Fibroblast of lung (primary cell): Measurements from ENCODE around the gene KLF15. TPM values are rescaled to one million over a fixed set of nuclear protein-coding genes. Genes with fewer than 3 reads are reported as not detected.

ENCODE experiments used
- DNase-seq, 2 donors: peaks; one replicate each; pipeline versions ENCODE4 v3.0.0 to v3.0.0-alpha.2; 2010; ENCODE audit warnings: low read depth in 2 of 2
- H2AFZ ChIP-seq: 2 replicates; pipeline ENCODE4 v1.5.1; 2012; ENCODE audit warnings: low read length, control low read depth, inconsistent platforms
- H3K27ac ChIP-seq: 2 replicates; pipeline ENCODE4 v1.5.1; 2011; ENCODE audit warnings: low read length, control low read depth; ENCODE audit not compliant: insufficient read depth
- H3K27me3 ChIP-seq: 2 replicates; pipeline ENCODE4 v1.5.1; 2011; ENCODE audit warnings: mild to moderate bottlenecking, low read length; ENCODE audit not compliant: control insufficient read depth, insufficient read depth
- H3K36me3 ChIP-seq: 2 replicates; pipeline ENCODE4 v1.5.1; 2011; ENCODE audit warnings: low read length; ENCODE audit not compliant: control insufficient read depth, insufficient read depth
- H3K4me1 ChIP-seq: 2 replicates; pipeline ENCODE4 v1.5.1; 2011; ENCODE audit warnings: low read length; ENCODE audit not compliant: control insufficient read depth, insufficient read depth; ENCODE audit errors: extremely low read depth
- H3K4me2 ChIP-seq: 2 replicates; pipeline ENCODE4 v1.5.1; 2011; ENCODE audit warnings: low read length, control low read depth; ENCODE audit not compliant: insufficient read depth; ENCODE audit errors: extremely low read depth
- H3K4me3 ChIP-seq, 4 experiments: fragments of 200-600 bp in 1 of 4; sonication (generic) in 1 of 4; replicated peaks in 1 of 4; 2 replicates each; pipeline ENCODE4 v1.5.1; 2011 to 2016; ENCODE audit warnings: low read length in 4 of 4, low read depth in 3 of 4, mild to moderate bottlenecking in 3 of 4, control low read depth in 2 of 4, inconsistent platforms in 1 of 4, mixed read lengths in 1 of 4; ENCODE audit not compliant: insufficient read depth in 1 of 4; ENCODE audit errors: control extremely low read depth in 1 of 4
- H3K79me2 ChIP-seq: 2 replicates; pipeline ENCODE4 v1.5.1; 2012; ENCODE audit warnings: mild to moderate bottlenecking, low read length, inconsistent platforms; ENCODE audit not compliant: control insufficient read depth, insufficient read depth
- H3K9ac ChIP-seq: 2 replicates; pipeline ENCODE4 v1.5.1; 2011; ENCODE audit warnings: mild to moderate bottlenecking, low read length, control low read depth; ENCODE audit not compliant: insufficient read depth
- H3K9me3 ChIP-seq: 2 replicates; pipeline ENCODE4 v1.5.1; 2012; ENCODE audit warnings: low read depth, low read length; ENCODE audit not compliant: control insufficient read depth, insufficient read depth
- H4K20me1 ChIP-seq: 2 replicates; pipeline ENCODE4 v1.5.1; 2011; ENCODE audit warnings: low read length; ENCODE audit not compliant: control insufficient read depth, insufficient read depth; ENCODE audit errors: extremely low read depth
- EZH2 ChIP-seq: IDR thresholded peaks from 2 replicates; pipeline ENCODE4 v1.5.1; 2012; ENCODE audit warnings: low read length, control low read depth, mild to moderate bottlenecking; ENCODE audit errors: missing control alignments
- polyA plus RNA-seq, 2 donors: library from polyadenylated mRNA; depleted of rRNA in 1 of 2; stranded (reverse) in 1 of 2; unstranded in 1 of 2; fragments of >200 nt; gene quantifications; 2 replicates each; pipeline ENCODE4 v1.2.1, GENCODE V29; 2011 to 2012; ENCODE audit warnings: missing spikeins in 1 of 2
- total RNA-seq: library from RNA; depleted of rRNA; stranded (reverse); fragments of >200 nt; gene quantifications from 2 replicates; pipeline ENCODE4 v1.2.1, GENCODE V29; 2014
- TF ChIP-seq, protein P1 (sequence below), 2 donors: IDR thresholded peaks in 1 of 2; conservative IDR thresholded peaks in 1 of 2; 1 replicate in 1 of 2; 2 replicates in 1 of 2; pipeline ENCODE4 v1.5.1; 2011 to 2012; ENCODE audit warnings: low read length in 2 of 2, control low read depth in 1 of 2, inconsistent platforms in 1 of 2, low read depth in 1 of 2, mild to moderate bottlenecking in 1 of 2

KLF15 gene
- total and polyA plus RNA-seq, 2 donors (not counting 1 experiment from before 2014, with no cell fraction given): 0.15 to 4.1 TPM

DNA sequence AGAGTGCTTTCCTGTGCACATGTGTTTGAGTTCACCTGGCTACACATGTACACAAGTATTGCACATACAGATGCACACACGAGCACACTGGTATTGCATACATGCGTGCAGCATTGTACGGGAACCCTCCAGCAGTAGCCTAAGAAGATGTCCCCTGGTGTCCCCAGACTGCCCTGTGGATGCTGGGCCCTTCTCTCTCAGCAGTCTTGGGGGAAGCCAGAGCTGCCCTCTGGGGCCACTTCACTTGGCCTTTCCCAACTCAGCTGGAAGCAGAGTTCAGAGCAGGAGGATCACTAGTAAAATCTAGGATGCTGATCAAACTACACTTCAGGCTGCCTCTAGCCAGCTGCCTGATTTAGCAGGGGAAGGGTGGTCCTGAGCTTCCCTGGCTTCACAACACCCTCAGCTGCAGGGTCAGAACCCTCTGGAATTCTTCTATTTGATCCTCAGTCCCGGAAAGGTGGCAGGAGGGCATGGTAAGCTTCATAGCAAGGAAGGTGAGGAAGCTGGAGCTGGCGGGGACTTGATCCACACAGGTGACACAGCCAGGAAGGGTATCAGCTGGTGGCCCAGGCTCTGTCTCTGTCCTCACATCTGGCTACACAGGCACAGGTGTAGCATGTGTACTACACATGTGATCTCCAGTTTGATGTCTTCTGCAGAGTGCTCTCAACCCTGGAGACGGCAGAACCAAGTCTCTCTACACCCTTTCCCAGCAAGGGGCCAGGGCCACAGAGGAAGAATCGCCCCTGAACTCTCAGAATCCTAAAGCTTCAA is 36.5 kb downstream of the KLF15 start:
- Histone ChIP-seq H3K36me3 (no peaks in the 10 kb centered on the region), H3K9me3 (no peaks in the 10 kb centered on the region), H3K9ac (no peak overlapping the region), H3K79me2 (no peaks in the 10 kb centered on the region), H3K27ac (no peak overlapping the region), H3K4me3 (no peak overlapping the region), H3K4me2 (no peak overlapping the region), H2AFZ (no peak overlapping the region), H4K20me1 (no peaks in the 10 kb centered on the region), H3K27me3 (peaks cover 2% of the 10 kb centered on the region), H3K4me1 (no peaks in the 10 kb centered on the region)
- DNase-seq: no peak
- TF ChIP-seq EZH2: no peak
- TF ChIP-seq, protein P1, sequence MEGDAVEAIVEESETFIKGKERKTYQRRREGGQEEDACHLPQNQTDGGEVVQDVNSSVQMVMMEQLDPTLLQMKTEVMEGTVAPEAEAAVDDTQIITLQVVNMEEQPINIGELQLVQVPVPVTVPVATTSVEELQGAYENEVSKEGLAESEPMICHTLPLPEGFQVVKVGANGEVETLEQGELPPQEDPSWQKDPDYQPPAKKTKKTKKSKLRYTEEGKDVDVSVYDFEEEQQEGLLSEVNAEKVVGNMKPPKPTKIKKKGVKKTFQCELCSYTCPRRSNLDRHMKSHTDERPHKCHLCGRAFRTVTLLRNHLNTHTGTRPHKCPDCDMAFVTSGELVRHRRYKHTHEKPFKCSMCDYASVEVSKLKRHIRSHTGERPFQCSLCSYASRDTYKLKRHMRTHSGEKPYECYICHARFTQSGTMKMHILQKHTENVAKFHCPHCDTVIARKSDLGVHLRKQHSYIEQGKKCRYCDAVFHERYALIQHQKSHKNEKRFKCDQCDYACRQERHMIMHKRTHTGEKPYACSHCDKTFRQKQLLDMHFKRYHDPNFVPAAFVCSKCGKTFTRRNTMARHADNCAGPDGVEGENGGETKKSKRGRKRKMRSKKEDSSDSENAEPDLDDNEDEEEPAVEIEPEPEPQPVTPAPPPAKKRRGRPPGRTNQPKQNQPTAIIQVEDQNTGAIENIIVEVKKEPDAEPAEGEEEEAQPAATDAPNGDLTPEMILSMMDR (conservative IDR thresholded peaks at IDR 0.05 in 1 of 2, IDR thresholded peaks at IDR 0.05 in 1 of 2; ENCODE audit: low read depth in 1 of 2, low read length in 2 of 2): no peak

DNA sequence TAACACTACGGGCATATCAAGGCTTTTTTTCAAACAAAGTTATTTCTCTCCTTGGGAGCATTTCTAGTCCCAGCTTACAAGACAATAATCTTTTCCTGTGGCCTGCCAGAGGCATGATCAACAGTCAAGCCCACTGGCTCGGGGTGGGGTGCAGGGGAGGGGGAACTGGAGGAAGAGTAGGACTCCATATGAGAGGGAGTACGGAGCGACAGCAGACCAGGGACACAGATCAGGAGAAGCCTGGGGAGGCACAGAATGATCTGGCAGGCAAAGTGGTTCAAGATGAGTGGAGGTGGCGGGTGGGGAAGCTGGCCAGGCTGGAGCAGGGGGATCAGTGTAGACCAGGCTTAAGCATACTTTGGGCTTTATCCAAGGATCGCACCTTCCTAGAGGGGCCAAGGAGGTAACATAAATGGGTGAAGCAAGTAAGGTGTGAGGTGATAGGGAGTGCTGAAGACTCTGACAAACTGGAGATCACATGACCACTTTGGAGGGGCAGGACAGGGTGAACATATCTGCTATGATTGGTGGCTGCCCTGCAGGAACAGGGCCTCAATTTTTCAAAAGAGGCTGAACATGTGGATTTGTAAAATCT is 37.4 kb downstream of the KLF15 start:
- no peak for DNase-seq
- Histone ChIP-seq H4K20me1 (no peaks in the 10 kb centered on the region), H3K4me2 (no peak overlapping the region), H3K9me3 (no peaks in the 10 kb centered on the region), H3K79me2 (no peaks in the 10 kb centered on the region), H2AFZ (no peak overlapping the region), H3K4me3 (no peak overlapping the region), H3K36me3 (no peaks in the 10 kb centered on the region), H3K9ac (no peak overlapping the region), H3K27ac (no peak overlapping the region), H3K4me1 (no peaks in the 10 kb centered on the region), H3K27me3 (peaks cover 2% of the 10 kb centered on the region)
- TF ChIP-seq EZH2: no peak
- TF ChIP-seq, protein P1 (conservative IDR thresholded peaks at IDR 0.05 in 1 of 2, IDR thresholded peaks at IDR 0.05 in 1 of 2; ENCODE audit: low read depth in 1 of 2, low read length in 2 of 2): no peak

DNA sequence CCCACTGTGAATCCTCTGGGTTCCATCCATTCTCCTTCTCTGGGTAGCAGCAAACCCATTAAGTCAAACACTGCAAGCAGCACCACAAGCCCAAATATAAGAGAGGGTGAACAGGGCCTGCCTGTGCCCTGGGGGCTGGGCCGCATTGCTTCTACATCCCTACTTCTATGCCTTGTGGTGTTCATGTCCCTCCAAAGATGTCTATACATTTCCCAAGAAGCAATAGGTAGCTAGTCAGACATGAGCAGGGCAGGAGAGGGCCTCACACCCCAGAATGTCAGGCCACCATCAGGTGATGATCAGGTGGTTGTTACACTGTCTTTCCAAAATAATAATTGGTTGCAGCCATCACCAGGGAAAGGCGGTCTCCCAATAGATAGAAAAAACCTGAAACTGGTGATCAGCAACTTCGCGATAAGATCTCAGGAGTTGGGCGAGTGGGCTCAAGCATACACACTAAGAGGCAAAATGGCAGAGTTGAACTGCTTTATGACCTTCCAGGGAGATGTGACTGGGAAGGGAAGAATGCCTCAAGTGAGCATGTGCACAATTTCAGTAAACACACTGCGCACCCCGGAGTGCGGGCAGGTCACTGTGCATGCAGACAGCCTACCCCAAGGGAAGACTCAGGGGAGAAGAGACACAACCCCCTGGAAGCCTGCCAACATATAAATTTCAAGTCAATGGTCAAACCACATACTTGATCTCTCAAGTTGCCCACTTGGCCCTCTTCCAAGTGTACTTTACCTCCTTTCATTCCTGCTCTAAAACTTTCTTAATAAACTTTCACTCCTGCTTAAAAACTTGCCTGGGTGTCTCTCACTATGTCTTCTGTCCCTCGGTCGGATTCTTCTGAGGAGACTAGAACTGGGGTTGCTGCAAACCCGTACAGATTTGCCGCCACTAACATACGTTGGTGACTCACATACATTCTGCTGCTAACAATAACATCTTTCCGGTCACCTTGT is 39.9 kb downstream of the KLF15 start:
- DNase-seq: no peak
- H3K79me2 ChIP-seq: no peaks in the 10 kb centered on the region
- H2AFZ ChIP-seq: no peak overlapping the region
- H3K9me3 ChIP-seq: no peaks in the 10 kb centered on the region
- no peak overlapping the region for H3K4me3 ChIP-seq
- no peak overlapping the region for H3K4me2 ChIP-seq
- H3K36me3 ChIP-seq: no peaks in the 10 kb centered on the region
- no peaks in the 10 kb centered on the region for H3K4me1 ChIP-seq
- peaks cover 2% of the 10 kb centered on the region for H3K27me3 ChIP-seq
- no peak for TF ChIP-seq EZH2
- TF ChIP-seq, protein P1 (conservative IDR thresholded peaks at IDR 0.05 in 1 of 2, IDR thresholded peaks at IDR 0.05 in 1 of 2; ENCODE audit: low read depth in 1 of 2, low read length in 2 of 2): no peak
- no peak overlapping the region for H3K9ac ChIP-seq
- no peak overlapping the region for H3K27ac ChIP-seq
- H4K20me1 ChIP-seq: no peaks in the 10 kb centered on the region
